ENCODE measurements around the gene WDR59. TPM values are rescaled to one million over a fixed set of nuclear protein-coding genes. Genes with fewer than 3 reads are reported as not detected.

WDR59 gene
- total and polyA plus RNA-seq, 9 of the 15 experiments (the other 6 are each of a cell fraction or from before 2014, with no cell fraction given), result 12.7 to 126 (median 34.7) TPM

- ATAC-seq (no peak), FAIRE-seq (peak; percentile 23), DNase-seq (ENCODE audit: extremely low read depth in 1 of 4, low spot score in 3 of 4) (no peak)
- in situ Hi-C loops (cut with MboI), result no loop called here
- Histone ChIP-seq H4K20me1 (replicated peaks; ENCODE audit: control insufficient read depth, insufficient read depth, low read length) (peaks cover 22% of the 10 kb centered on the region; the same call in 1 of the 2 replicates), H3K9me1 (ENCODE audit: control insufficient read depth, insufficient read depth, low read length) (no peaks in the 10 kb centered on the region), H3K27ac (ENCODE audit: extremely low read depth, low read depth, low read length) (no peak overlapping the region), H3K4me2 (ENCODE audit: insufficient read depth, low read length) (no peak overlapping the region), H3K4me3 (no peak overlapping the region), H3K36me3 (ENCODE audit: control insufficient read depth, insufficient read depth, low read length) (peaks cover 13% of the 10 kb centered on the region; the same call in 2 of the 3 replicates), H3K79me2 (ENCODE audit: control insufficient read depth, insufficient read depth, low read length) (peaks cover 97% of the 10 kb centered on the region), H2AFZ (ENCODE audit: low read depth, low read length) (no peak overlapping the region), H3K4me1 (replicated peaks in 1 of 2; ENCODE audit: control insufficient read depth in 2 of 2, insufficient read depth in 2 of 2, low read length in 2 of 2) (peaks cover 31 to 40% of the 10 kb centered on the region in 2 experiments), H3K27me3 (ENCODE audit: control insufficient read depth in 2 of 2, insufficient read depth in 2 of 2, low read length in 2 of 2) (no peaks in the 10 kb centered on the region), H3K9me3 (replicated peaks; ENCODE audit: control insufficient read depth, insufficient read depth, low read depth, low read length) (no peaks in the 10 kb centered on the region), H3K9ac (ENCODE audit: insufficient read depth in 1 of 2, low read depth in 2 of 2, low read length in 2 of 2) (no peak overlapping the region; a peak in 1 of 4 replicates)
- ChIA-PET POLR2A (interaction anchor here (0.9 to 3.3 kb wide), 3 partner anchors 9 to 39 kb away, joined by 3 to 32 read pairs (median 3); no protein-coding TSS in a partner anchor), CTCF (ENCODE audit: low intra/inter-chr PET ratio) (no interaction called here)
- intact Hi-C loops (cut with micrococcal nuclease), result loop anchor here (2.0 kb wide), 1 partner anchor 61 kb away; no protein-coding TSS in a partner anchor
- WGBS (ENCODE audit: insufficient coverage, low coverage, missing lambda C conversion rate), result 63% methylated on average over 5 of the region's 5 CpGs
- peak; percentile 28 for TF ChIP-seq ZNF121 (CRISPR knock-in tag; conservative IDR thresholded peaks at IDR 0.05)
- TF ChIP-seq ZBTB33 (CRISPR knock-in tag; IDR thresholded peaks at IDR 0.05), result no peak
- BruUV-seq (replicated peaks), result no TSS peak
These were observed 19.0 kb upstream of the WDR59 start for GRCh38 chr16:75003931-75004330.
